Esophagus mucosa (tissue), 1 donor: ENCODE measurements around the gene AP1M1. TPM values are rescaled to one million over a fixed set of nuclear protein-coding genes. Genes with fewer than 3 reads are reported as not detected.

Source experiments
- ATAC-seq: fragments of 200-7000 bp; cut with Tn5 transposase; one replicate; pipeline ENCODE4 v1.9.1; 2020
- total RNA-seq: library from RNA; stranded (reverse); gene quantifications from one replicate; pipeline ENCODE4 v1.2.4, GENCODE V29; 2023
- donor health status: DM: yes; HTN: yes; CAD: no.

AP1M1 gene
- total RNA-seq, 1 donor from 2014 or later: 37.7 TPM

GRCh38 chr19:16233836-16234551, 36.3 kb downstream of the AP1M1 start:
- no peak for ATAC-seq

DNA sequence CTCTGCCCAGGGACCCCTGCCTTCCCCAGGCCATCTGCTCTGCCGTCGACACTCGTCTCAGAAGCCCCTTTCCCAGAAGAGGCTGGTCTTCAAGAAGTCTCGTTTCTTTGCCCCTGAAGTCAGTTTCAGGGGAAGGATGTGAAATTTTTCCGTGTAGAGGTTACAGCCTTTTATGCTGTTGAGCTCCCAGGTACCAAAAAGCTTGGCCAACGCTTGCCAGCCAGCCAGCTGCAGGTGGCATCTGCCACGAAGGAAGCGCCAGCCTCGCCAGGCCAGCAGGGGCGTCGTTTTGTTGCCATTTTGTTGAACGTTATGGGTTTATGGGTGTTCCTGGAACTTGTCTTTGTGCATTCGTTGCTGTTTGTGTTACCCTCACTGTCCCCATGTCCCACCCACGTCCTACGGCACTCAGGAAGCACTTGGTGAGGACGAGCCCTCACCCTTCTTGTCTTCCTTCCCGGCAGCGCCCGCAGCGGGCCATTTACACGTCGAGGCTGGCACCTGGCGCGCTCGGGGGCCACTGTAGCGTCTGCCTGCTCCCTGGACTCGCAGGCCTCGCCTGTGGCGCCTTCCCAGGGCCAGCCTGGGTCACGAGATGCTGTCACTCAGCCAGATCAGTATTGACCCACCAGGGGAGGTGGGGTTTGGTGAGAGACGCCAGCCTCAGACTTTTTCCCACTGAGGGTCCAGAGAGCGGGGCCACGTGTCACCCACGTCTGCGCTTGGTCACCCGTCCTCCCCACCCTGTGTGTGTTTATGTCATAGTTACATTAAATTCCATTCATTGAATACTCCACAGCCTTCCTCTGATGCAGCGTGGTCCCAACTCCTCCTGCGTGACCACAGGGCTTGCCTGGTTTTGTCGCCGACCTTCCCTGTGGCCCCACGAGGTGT, 37.1 kb downstream of the AP1M1 start:
- no peak for ATAC-seq

GRCh38 chr19:16235811-16236652, 38.3 kb downstream of the AP1M1 start:
- no peak for ATAC-seq

DNA sequence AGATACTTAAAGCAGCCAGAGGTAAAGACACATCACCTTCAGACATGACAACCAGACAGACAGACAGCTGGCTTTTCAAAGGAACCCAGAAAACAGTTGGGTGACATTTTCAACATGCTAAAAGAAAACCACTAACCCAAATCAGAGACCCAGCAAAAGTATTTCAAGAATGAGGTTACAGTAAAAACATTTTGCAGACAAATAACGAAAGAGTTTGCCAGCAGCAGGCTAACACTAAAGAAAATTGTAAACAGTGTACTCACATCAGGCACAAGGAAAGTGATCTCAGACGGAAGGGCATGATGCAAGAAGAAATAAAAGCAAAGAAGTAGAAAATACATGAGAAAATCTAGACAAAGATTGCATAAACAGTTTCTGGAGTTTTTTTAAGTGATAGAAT, 46.4 kb downstream of the AP1M1 start:
- no peak for ATAC-seq

DNA sequence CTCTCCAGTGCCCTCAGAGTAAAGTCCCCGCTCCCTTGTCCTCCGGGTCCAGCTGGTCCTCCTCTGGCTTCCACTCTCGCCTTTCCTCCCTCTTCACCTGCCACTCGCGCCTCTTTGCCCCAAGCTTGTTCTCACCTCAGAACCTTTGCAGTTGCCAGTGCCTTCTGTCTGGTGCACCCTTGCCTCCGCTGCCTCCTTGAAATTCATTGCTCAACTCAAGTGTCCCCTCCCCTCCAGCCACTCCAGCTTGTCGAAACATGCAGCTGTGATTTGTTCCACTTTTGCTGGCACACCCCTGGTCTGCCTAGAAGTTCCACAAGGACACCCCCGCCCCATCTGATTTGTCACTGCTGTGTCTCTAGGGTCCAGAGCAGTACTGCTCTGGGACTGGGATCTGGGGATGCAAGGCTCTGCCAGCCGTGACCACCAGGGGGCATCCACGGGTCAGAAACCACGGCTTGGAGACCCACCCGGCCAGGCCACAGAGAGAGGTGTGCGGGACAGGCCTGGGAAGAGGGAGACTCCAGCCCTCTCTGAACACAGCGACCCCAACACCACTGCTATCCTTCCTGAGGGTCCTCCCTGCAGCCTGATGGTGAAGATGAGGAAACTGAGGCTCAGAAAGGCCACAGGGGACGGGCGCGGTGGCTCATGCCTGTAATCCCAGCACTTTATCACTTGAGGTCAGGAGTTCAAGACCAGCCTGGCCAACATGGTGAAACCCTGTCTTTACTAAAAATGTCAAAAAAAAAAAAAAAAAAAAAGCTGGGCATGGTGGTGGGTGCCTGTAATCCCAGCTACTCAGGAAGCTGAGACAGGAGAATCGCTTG, 49.9 kb downstream of the AP1M1 start:
- ATAC-seq: peak; percentile 93

DNA sequence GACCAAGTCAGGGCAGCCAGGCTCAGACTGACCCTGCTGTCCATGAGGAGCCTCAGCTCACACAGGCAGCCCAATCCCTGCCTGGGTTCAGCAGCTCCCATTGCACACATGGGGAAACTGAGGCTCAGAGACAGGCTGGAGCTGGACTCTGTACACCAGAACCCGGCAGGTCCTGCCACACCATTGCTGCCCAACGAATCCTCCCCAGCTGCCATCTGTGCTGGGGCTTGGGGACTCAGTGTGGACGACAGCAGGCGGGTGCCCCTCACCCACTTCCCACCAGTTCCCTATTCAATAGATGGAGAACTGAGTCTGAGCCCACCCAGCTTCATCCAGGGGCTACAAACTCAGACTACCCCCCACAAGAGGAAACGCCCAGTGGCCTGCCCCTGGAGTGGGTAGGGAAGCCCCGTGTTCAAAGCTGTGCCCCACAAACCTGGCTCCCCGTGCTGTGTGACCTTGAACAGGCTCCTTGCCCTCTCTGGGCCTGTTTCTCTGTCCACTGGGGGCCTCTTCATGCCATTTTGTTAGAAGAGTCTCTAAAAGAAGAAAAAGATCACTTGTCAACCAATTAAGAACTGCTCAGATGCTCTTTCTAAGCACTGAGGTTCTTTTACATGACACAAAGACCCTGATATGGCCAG, 50.8 kb downstream of the AP1M1 start:
- no peak for ATAC-seq

DNA sequence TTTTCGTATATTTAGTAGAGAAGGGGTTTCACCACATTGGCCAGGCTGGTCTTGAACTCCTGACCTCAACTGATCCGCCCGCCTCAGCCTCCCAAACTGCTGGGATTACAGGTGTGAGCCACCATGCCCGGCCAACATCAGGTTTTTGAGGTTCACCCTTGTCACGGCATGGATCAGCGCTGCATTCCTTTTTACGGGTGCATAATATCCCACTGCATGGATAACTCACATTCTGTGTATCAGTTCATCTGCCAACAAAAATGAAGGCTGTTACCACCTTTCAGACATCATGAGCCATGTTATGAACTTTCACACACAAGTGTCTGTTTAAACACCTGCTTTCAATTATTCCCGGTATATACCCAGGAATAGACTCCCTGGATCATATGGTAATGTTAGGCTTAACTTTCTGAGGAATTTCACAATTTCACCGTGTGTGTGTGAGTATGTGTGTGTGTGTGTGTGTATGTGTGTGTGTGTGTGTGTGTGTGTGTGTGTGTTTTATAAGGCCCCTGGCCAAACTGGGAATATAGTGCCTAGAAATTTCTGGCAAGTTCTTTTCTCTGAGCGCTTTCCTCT, 52.2 kb downstream of the AP1M1 start:
- no peak for ATAC-seq

DNA sequence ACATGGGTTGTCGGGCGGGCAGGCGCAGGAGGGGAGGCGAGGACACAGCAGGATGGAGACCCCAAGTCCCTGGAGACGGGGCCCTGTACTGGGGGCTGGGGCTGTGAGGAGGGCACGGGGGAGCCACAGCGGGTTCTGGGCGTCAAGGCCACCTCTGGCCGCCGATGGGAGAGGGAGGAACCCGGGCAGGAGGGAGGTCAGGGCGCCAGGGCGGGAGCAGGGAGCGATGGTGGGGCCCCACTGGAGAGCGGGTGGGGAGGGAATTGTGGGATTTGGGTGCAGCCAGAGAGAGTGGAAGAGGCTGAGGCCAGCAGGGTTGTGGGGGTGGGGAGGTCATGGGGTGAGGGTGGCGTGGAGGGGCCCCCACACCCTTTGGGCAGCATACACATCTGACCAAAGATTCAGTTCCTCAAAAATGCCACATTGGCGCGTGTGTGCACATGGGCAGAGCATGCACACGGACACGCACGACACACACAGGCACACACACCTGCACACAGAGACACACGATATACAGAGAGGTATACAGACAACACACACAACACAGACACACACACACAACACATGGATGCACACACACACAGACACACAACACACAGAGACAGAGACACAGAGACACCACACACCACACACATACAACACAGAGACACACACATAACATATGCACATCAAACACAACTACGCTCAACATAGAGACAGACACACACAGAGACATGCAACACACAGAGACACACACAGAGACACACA, 54.9 kb downstream of the AP1M1 start:
- no peak for ATAC-seq

- ATAC-seq: no peak
These were observed 57.2 kb downstream of the AP1M1 start for GRCh38 chr19:16254851-16255408.

- ATAC-seq: no peak
These were observed 59.8 kb downstream of the AP1M1 start for GRCh38 chr19:16257509-16258002.

DNA sequence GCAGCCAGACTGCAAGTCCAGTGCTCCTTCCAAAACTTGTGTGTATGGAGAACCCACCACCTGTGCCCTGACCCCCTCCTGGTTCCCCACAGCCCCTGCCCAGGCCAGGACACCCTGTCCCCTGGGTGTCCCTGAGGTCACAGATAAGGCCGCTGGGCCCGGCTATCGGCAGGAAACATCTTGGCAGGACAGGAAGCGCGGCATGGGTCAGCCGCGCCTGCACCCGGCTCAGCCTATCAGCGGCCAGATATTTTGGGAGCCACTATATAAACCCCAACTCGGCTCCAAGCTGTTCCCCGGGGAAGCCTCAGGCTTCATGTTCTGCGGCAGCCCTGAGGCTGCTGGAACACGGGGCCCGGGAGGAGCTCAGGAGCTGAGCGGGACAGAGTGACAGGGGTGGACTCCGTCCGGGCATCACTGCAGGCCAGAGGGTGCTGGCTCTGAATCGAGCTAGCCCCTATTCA, 60.8 kb downstream of the AP1M1 start:
- peak; percentile 53 for ATAC-seq

DNA sequence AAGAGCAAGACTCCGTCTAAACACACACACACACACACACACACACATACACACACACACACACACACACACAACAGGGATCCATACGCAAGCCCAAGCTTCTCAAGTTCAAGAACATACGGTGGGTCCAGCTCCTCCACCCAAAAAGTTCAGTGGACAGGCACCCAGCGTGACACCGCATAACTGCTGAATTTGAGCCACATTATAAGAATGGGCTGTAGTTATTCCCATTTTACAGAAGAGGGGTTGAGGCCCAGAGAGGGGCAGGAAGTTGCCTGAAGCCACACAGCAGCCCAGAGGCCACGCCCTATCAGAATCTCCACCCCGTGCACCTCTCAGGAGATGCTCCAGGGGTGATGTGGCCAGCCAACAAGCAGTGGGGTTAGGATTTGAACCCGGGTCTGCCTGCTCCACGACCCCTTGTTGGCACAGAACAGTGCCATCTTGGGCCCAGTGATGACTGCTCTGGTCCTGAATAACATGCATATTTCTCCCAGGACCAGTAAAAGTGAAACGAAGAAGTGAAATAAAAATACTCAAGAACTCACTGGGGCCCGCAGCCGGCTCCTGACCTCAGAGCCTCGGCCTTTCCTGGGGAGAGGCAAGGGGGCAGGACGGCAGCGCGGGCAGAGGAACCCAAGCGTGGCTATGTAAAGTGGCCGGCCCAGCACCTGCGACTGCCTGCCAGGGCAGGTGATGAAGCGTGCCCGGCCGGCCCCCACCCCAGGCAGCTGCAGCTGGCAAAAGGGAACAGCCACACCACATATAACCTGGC, 61.9 kb downstream of the AP1M1 start:
- peak; percentile 60 for ATAC-seq

- no peak for ATAC-seq
These were observed 62.6 kb downstream of the AP1M1 start for GRCh38 chr19:16260160-16260811.

GRCh38 chr19:16260812-16261161, 63.1 kb downstream of the AP1M1 start:
- ATAC-seq: no peak

- no peak for ATAC-seq
These were observed 64.1 kb downstream of the AP1M1 start for GRCh38 chr19:16261584-16262368.

DNA sequence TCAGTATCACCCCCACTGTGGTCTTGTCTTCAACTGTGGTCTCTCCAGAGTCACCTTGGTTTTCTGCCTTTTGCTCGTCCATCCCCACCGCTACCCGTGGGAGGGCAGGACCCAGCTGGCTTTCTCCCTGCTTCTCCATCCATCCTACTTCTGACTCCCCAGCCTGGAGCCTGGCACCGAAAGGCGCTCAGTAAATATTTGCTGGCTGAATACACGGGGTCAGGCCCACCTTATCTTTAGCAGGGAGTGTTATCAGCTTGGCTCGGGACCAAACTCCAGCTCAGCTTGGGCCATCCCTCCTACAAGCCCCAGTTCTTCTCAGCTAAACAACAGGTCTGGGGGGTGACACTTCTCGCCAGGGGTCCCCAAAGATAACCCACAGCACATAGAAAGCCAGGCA, 64.9 kb downstream of the AP1M1 start:
- ATAC-seq: no peak

- ATAC-seq: no peak
These were observed 65.5 kb downstream of the AP1M1 start for GRCh38 chr19:16263141-16263761.
